AG08396 (cell line): ENCODE measurements around the gene RAB26.

Experiments
- DNase-seq: peaks from one replicate; pipeline ENCODE4 v3.0.0; 2012; ENCODE audit warnings: low spot score, mixed read lengths

The RAB26 gene

GRCh38 chr16:2161911-2162310, 13.5 kb downstream of the RAB26 start:
- no peak for DNase-seq

- no peak for DNase-seq
These were observed 14.3 kb downstream of the RAB26 start for GRCh38 chr16:2162676-2163118.

GRCh38 chr16:2163211-2163881, 14.9 kb downstream of the RAB26 start:
- DNase-seq = no peak

GRCh38 chr16:2165861-2166260, 17.4 kb downstream of the RAB26 start:
- no peak for DNase-seq

- no peak for DNase-seq
These were observed 18.0 kb downstream of the RAB26 start for GRCh38 chr16:2166263-2167067.

- no peak for DNase-seq
These were observed 18.7 kb downstream of the RAB26 start for GRCh38 chr16:2167068-2167638.

GRCh38 chr16:2170080-2170479, 21.7 kb downstream of the RAB26 start:
- no peak for DNase-seq

GRCh38 chr16:2170587-2171435, 22.4 kb downstream of the RAB26 start:
- DNase-seq = no peak

GRCh38 chr16:2171601-2172178, 23.3 kb downstream of the RAB26 start:
- no peak for DNase-seq

GRCh38 chr16:2172688-2173335, 24.4 kb downstream of the RAB26 start:
- no peak for DNase-seq

- DNase-seq = no peak
These were observed 24.9 kb downstream of the RAB26 start for GRCh38 chr16:2173366-2173765.

GRCh38 chr16:2173916-2174315, 25.5 kb downstream of the RAB26 start:
- DNase-seq = no peak

- no peak for DNase-seq
These were observed 26.1 kb downstream of the RAB26 start for GRCh38 chr16:2174396-2175131.

GRCh38 chr16:2175454-2175853, 27.0 kb downstream of the RAB26 start:
- DNase-seq = no peak

GRCh38 chr16:2176047-2176446, 27.6 kb downstream of the RAB26 start:
- DNase-seq = no peak

GRCh38 chr16:2177101-2177500, 28.7 kb downstream of the RAB26 start:
- DNase-seq = no peak

- DNase-seq = no peak
These were observed 29.1 kb downstream of the RAB26 start for GRCh38 chr16:2177561-2177960.

- DNase-seq = no peak
These were observed 30.1 kb downstream of the RAB26 start for GRCh38 chr16:2178321-2179106.

- DNase-seq = no peak
These were observed 30.7 kb downstream of the RAB26 start for GRCh38 chr16:2179107-2179501.

GRCh38 chr16:2179576-2179975, 31.2 kb downstream of the RAB26 start:
- DNase-seq = no peak
